ENCODE results near the gene NXNL1. TPM values are rescaled to one million over a fixed set of nuclear protein-coding genes. Genes with fewer than 3 reads are reported as not detected.
"Not testable (repeated sequence)": the region's sequence is repeated elsewhere in the genome, so short reads cannot be mapped to it uniquely, and the experiment has no call there.

Gene NXNL1
- total RNA-seq, 2 donors from 2014 or later, result not detected

DNA sequence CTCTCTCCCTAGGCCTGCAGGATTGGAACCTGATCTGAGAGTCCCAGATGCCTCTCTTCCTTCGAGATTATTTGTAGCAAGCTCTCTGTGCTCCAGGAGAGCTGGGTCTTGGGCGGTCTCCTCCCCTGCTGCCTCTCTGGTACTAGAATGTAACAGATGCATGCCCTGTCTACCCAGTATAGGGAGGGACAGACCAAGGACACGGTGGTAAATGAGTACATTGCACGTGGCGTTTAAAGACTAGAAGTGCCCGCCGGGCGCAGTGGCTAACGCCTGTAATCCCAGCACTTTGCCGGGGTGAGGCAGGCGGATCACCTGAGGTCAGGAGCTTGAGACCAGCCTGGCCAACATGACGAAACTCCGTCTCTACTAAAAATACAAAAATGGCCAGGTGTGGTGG lies 21.3 kb upstream of the NXNL1 start:
- DNase-seq (ENCODE audit: low spot score), result no peak
- Histone ChIP-seq H3K36me3 (no peaks in the 10 kb centered on the region), H3K9me3 (no peaks in the 10 kb centered on the region), H3K27ac (no peak overlapping the region), H3K4me1 (replicated peaks) (no peaks in the 10 kb centered on the region), H3K27me3 (replicated peaks; ENCODE audit: insufficient read depth) (no peaks in the 10 kb centered on the region), H3K4me3 (no peak overlapping the region)
- WGBS, result 84% methylated on average over 13 of the region's 13 CpGs
- TF ChIP-seq, protein P1, sequence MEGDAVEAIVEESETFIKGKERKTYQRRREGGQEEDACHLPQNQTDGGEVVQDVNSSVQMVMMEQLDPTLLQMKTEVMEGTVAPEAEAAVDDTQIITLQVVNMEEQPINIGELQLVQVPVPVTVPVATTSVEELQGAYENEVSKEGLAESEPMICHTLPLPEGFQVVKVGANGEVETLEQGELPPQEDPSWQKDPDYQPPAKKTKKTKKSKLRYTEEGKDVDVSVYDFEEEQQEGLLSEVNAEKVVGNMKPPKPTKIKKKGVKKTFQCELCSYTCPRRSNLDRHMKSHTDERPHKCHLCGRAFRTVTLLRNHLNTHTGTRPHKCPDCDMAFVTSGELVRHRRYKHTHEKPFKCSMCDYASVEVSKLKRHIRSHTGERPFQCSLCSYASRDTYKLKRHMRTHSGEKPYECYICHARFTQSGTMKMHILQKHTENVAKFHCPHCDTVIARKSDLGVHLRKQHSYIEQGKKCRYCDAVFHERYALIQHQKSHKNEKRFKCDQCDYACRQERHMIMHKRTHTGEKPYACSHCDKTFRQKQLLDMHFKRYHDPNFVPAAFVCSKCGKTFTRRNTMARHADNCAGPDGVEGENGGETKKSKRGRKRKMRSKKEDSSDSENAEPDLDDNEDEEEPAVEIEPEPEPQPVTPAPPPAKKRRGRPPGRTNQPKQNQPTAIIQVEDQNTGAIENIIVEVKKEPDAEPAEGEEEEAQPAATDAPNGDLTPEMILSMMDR (IDR thresholded peaks at IDR 0.05), result no peak
- TF ChIP-seq POLR2AphosphoS5 (IDR thresholded peaks at IDR 0.05) (no peak), POLR2A (IDR thresholded peaks at IDR 0.05) (no peak)
- intact Hi-C loops (cut with DNase I), result no loop called here

DNA sequence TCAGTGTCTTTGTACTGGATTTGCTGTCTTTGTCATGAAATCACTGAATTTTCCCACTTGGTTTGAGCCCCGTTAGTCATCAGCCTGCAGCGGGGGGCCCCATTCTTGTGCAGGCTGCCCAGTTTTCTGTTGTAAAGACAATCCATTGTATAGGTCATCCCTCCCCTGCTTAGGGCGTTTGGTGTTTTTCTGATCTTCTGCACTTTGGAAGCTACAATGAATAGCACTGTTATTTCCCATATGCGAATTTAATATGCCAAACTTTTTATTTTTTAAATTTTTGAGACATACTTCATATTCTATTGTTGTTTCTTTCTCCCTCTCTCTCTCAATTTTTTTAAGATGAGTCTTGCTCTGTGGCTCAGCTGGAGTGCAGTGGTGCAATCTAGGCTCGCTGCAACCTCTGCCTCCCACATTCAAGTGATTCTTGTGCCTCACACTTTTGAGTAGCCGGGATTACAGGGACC lies 18.6 kb upstream of the NXNL1 start:
- TF ChIP-seq POLR2AphosphoS5 (IDR thresholded peaks at IDR 0.05), result no peak
- TF ChIP-seq, protein P1 (IDR thresholded peaks at IDR 0.05), result no peak
- TF ChIP-seq POLR2A (IDR thresholded peaks at IDR 0.05), result no peak
- 53% methylated on average over 6 of the region's 6 CpGs for WGBS
- no peak for DNase-seq (ENCODE audit: low spot score)

DNA sequence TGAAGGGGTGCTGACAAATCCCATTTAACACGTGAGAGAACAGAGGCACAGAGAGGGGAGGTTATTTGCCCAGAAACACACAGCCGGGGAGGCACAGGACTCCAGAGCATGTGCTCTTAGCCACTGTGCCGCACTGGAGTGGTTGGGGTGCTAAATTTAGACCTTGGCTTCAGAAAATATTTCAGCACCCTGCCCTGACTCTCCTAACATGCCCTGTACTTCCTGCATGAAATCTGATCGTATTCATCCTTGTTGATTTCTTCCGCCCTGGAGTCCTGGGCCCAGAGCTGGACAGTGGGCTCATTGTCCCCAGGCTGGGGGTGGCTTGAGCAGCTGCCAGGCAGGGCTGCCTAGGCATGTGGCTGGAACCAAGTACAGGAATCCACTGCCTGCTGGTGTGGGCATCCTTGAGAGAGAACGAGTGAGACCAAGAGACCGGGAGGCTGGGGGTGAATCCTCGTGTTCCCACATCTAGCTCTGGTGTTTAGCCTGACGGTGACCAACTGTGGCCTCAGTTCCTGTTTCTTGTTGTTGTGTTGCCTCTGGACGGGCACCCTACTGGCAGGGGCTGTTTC lies 14.9 kb upstream of the NXNL1 start:
- DNase-seq (ENCODE audit: low spot score), result peak; percentile 90
- intact Hi-C loops (cut with DNase I), result no loop called here
- H3K4me1 ChIP-seq (replicated peaks), result peaks cover 8% of the 10 kb centered on the region
- no peak overlapping the region for H3K4me3 ChIP-seq
- no peaks in the 10 kb centered on the region for H3K9me3 ChIP-seq
- no peaks in the 10 kb centered on the region for H3K27me3 ChIP-seq (replicated peaks; ENCODE audit: insufficient read depth)
- H3K36me3 ChIP-seq, result no peaks in the 10 kb centered on the region
- H3K27ac ChIP-seq, result peak overlapping the region; percentile 70 to 74
- peak; percentile 96 for TF ChIP-seq POLR2AphosphoS5 (IDR thresholded peaks at IDR 0.05)
- TF ChIP-seq POLR2A (IDR thresholded peaks at IDR 0.05), result peak; percentile 39
- TF ChIP-seq, protein P1 (IDR thresholded peaks at IDR 0.05), result no peak
- WGBS, result 15% methylated on average over 10 of the region's 10 CpGs

More for the DNA sequence above, 18.6 kb upstream of the NXNL1 start:
- H3K27ac ChIP-seq, result no peak overlapping the region
- peaks cover 5% of the 10 kb centered on the region for H3K4me1 ChIP-seq (replicated peaks)
- H3K4me3 ChIP-seq, result no peak overlapping the region
- H3K36me3 ChIP-seq, result no peaks in the 10 kb centered on the region
- intact Hi-C loops (cut with DNase I), result no loop called here
- H3K9me3 ChIP-seq, result no peaks in the 10 kb centered on the region
- no peaks in the 10 kb centered on the region for H3K27me3 ChIP-seq (replicated peaks; ENCODE audit: insufficient read depth)

DNA sequence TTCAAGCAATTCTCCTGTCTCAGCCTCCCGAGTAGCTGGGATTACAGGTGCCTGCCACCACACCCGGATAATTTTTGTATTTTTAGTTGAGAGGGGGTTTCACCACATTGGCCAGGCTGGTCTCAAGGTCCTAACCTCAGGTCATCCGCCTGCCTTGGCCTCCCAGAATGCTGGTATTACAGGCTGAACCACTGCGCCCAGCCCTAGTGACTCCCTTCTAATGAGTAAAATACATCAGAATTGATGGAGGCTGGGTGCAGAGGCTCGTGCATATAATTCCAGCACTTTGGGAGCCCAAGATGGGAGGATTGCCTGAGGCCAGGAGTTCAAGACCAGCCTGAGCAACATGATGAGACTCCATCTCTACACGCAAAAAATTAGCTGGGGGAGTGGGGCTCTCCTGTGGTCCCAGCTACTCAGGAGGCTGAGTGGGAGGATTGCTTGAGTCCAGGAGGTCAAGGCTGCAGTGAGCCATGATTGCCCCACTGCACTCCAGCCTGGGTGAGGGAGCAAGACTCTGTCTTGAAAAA lies 14.3 kb upstream of the NXNL1 start:
- H3K9me3 ChIP-seq; DNase-seq (ENCODE audit: low spot score); intact Hi-C loops (cut with DNase I); H3K4me1 ChIP-seq (replicated peaks); H3K36me3 ChIP-seq; H3K4me3 ChIP-seq; H3K27me3 ChIP-seq (replicated peaks; ENCODE audit: insufficient read depth): not testable (repeated sequence)
- 70% methylated on average over 6 of the region's 6 CpGs for WGBS
- peak overlapping the region; percentile 70 to 74 for H3K27ac ChIP-seq

DNA sequence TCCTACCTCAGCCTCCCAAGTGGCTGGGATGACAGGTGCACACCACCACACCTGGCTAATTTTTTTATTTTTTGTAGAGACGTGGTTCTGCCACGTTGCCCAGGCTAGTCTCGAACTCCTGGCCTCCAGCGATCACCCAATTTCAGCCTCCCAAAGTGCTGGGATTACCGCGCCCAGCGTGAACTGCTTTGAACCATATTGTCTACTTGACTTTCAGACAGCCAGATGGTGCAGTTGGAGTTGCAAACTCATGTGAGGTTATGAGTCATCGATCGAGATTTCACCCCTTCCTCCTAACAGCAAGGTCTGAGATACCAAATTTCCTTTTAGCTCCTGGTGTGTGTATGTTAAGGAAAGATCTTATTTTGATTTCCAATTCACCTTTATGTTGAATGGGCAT lies 12.3 kb upstream of the NXNL1 start:
- H3K36me3 ChIP-seq, result no peaks in the 10 kb centered on the region
- no peak for DNase-seq (ENCODE audit: low spot score)
- peaks cover 8% of the 10 kb centered on the region for H3K4me1 ChIP-seq (replicated peaks)
- H3K9me3 ChIP-seq, result no peaks in the 10 kb centered on the region
- TF ChIP-seq POLR2AphosphoS5 (IDR thresholded peaks at IDR 0.05) (no peak), POLR2A (IDR thresholded peaks at IDR 0.05) (no peak)
- TF ChIP-seq, protein P1 (IDR thresholded peaks at IDR 0.05), result no peak
- no peak overlapping the region for H3K27ac ChIP-seq
- H3K4me3 ChIP-seq, result no peak overlapping the region
- 81% methylated on average over 9 of the region's 9 CpGs for WGBS
- intact Hi-C loops (cut with DNase I), result loop anchor here (5.0 kb wide), 1 partner anchor 39 kb away; the partner anchor contains the start of gene PGLS
- H3K27me3 ChIP-seq (replicated peaks; ENCODE audit: insufficient read depth), result no peaks in the 10 kb centered on the region
